NCI-H2171 treated with DMSO at 0.1 percent for 48 hours (cell line): ENCODE results near the gene TMEM187.
"Not testable (repeated sequence)": the region's sequence is repeated elsewhere in the genome, so short reads cannot be mapped to it uniquely, and the experiment has no call there.

ENCODE experiments used
- DNase-seq: peaks from one replicate; lab custom pipeline; 2025; lab: John Stamatoyannopoulos, UW

The TMEM187 gene

DNA sequence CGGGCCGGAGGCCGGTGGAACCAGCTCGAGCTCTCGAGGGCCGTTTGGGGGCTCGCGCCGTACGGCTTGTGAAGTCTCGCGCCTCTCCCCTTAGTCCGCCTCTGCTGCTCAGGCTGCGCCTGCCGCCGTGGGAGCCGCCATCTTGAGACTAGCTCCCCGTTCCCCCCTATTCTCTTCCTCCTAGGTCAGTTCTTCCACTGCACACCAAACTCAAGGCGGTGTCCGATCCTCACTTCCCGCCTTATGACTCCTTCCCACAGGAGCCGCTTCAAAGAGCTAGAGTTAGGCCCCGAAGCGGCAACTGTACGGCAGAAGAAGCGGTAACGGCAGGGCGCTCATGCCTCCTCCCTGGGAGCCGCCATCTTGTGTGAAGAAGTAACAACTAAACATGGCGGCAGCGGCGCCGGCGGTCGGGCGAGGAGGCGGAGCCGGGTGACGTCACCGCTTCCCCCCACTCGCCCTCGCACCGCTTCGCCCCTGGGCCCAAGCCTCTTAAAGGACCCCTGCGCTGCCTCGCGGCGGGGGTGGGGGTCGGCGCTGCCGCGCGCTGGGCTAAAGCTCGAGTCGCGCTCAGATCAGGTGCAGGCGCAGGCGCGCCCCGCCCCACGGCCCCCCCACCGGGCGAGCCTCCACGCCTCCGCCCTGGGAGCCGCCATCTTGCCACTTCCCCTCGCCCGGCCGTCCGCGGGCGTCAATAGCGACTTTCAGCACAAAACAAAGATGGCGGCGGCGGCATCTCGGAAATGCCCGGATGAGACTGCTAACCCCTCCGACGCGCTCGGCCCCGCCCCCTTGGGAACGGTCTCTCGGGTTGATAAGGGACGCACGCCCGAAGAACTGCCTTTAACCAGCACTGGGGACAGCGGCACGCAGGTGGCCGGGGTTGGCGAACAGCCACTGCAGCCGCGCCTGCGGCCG is 845 bp upstream of the TMEM187 start, which contains the start of gene HCFC1:
TSS of gene HCFC1 (minus strand) at position 369 of the 918 bp plus-strand sequence. CDS start 978 bp downstream, outside the sequence.
- DNase-seq: peak; percentile 90

DNA sequence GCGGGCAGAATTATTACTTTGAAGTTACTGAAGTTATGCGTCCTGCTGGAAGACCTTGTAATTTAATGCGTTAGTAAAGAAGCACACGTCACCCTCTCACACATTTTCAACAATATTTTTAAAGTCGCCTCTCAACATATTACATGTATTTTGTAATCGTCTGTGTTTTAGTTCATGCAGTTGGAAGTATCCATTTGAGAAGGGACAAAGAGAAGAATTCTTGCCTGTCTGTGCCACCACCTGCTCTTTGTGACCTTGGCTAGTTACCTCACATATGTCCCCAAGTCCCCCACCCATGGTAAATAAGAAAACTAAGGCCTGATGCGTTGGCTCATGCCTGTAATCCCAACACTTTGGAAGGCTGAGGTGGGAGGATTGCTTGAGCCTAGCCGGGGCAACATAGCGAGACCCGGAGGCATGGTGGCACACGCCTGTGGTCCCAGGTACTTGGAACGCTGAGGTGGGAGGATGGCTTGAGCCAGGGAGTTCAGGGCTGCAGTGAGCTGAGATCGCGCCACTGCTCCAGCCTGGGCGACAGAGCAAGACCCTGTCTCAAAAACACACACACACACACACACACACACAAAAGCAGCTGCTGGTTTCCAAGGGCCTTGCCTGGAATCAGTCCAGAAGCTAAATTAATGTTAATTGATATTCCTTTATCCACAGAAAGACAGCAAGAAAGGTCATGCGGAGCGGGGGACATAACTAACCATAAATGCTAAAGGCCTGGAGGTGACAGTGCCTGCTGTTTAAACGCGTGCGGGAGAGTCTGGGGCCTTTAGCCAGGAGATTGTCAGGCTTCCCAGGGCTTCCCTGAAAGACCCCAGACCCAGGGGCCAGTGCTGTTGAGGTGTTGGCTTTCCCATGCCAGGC is 811 bp downstream of the TMEM187 start:
- peak; percentile 45 for DNase-seq

DNA sequence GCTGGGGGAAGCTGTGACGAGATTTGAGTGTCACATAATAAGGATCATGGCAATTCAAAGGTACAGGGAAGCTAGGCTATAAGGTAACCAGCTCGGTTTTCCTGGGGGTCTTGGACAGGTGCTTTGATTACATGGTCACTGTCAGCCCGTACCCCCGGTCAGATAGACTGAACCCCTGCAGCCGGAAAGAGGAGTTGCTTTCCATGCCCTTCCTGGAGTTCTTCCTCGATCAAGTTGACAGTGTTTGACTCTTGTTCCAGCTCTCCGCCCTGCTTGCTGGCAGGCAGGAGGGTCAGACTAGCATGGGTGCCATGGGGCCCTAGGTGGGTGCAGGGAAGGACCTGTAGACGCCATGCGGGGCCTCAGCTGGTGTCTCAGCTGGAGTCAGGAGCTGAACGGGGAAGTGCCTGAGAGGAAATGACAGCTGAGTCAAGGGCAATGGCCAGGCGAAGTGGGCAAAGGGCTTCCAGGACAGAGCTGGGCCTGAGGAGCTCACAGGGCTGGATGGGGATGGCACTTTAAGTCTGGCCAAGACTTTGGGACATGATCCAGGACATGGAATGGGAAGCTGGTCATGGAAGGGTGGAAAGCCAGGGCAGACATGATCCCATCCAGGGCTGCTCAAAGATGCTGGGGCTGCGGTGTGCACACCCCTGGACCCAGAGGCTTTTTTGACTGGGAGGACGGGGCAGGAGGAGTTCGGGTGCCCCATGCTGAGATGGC is 1.6 kb downstream of the TMEM187 start:
- DNase-seq: no peak

DNA sequence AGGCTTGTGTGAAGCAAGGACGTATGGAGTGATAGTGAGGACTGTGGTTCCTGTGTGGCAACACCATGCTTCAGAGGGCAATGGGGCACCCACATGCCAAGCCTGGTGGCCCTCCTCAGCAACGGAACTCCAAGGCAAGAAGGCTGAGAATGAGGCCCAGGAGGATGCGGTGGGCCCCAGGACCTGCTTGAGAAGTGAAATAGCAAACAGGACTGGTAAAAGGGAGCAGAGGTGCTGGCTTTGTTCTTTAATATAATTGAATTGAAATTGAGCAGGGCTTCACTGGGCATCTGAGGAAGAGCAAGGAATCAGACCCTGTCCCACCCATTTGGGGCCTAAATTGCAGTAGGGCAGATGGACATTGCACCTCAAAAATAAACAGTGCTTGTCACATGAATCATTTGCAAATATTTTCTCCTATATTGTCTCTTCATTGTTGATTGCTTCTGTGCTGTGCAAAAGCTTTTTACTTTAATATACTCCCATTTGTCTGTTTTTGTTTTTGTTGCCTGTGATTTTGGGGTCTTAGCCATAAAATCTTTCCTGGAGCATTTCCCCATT is 2.3 kb downstream of the TMEM187 start:
- DNase-seq: no peak

DNA sequence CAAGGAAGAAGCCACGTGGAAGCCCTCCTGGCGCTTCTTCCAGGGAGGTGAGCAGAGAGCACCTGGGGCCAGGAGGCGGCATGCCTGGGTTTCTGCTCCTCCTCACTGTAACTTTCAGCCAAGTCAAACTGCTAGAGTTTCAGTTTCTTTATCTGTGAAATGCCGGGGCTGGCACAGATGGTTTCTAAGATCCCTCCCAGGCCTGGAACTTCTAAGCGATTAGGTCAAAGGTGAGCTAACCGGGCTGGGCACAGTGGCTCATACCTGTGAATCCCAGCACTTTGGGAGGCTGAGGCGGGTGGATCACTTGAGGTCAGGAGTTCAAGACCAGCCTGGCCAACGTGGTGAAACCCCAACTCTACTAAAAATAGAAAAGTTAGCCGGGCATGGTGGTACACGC is 7.8 kb downstream of the TMEM187 start:
- not testable (repeated sequence) for DNase-seq

DNA sequence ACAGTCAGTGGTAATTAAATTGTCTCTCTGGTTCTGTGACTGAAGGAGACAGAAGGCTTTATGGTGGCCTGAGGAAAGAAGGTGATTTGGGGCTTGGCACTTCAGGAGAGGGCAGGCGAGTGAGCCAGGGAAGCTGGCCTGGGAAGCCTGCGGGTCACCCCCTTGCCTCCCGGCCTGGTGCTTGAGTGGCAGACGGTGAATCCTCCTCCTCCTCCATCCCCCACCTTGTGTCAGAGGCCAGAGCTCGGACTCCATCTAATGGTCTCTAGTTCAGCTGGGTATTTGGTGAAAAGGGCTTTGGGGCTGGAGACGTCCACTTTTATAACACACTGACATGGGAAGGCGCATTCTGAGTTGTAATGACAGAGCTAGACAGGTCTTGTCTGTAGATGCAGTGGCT is 8.7 kb downstream of the TMEM187 start:
- no peak for DNase-seq

DNA sequence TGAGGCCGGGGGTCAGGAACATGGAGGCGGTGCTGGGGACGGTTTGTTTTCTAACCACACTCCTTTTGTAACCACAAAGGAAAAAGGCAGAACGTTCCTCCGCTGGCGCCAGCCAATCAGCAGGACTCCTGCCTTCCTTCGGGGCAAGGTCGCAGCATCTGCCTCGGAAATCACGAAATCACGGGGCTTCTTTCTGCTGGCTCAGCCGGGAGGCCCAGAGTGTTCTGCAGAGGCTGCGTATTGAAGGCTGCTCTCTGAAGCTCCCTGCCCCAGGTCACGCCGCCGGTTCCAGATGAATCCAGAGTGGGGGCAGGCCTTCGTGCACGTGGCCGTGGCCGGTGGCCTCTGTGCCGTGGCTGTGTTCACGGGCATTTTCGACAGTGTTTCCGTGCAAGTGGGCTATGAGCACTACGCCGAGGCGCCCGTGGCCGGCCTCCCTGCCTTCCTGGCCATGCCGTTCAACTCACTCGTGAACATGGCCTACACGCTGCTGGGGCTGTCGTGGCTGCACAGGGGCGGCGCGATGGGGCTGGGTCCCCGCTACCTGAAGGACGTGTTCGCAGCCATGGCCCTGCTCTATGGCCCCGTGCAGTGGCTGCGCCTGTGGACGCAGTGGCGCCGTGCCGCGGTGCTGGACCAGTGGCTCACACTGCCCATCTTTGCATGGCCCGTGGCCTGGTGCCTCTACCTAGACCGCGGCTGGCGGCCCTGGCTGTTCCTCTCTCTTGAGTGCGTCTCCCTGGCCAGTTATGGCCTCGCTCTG is 9.4 kb downstream of the TMEM187 start:
- no peak for DNase-seq

DNA sequence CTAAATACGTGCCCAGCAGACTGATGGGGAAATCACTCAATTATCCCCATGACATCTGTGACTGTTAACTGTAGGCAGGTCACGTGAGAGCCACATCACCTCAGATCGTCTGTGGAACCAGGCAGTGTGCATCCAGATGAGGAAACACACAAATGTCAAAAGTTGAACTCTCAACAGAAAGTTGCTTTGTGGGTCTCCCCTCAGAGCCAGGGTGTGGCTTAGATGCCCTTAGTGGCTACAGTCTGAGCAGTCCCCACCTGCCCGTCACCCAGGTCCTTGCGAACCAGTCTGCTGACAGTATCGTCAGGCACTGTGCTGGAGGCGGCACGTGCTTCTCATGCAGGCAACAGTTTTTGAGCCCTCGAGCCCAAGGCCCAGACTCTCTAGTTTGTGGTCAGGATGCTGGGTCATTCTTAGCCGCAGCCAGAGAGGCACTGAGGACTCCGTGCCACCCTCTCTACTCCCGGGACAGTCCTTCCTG is 10.8 kb downstream of the TMEM187 start:
- DNase-seq: no peak

DNA sequence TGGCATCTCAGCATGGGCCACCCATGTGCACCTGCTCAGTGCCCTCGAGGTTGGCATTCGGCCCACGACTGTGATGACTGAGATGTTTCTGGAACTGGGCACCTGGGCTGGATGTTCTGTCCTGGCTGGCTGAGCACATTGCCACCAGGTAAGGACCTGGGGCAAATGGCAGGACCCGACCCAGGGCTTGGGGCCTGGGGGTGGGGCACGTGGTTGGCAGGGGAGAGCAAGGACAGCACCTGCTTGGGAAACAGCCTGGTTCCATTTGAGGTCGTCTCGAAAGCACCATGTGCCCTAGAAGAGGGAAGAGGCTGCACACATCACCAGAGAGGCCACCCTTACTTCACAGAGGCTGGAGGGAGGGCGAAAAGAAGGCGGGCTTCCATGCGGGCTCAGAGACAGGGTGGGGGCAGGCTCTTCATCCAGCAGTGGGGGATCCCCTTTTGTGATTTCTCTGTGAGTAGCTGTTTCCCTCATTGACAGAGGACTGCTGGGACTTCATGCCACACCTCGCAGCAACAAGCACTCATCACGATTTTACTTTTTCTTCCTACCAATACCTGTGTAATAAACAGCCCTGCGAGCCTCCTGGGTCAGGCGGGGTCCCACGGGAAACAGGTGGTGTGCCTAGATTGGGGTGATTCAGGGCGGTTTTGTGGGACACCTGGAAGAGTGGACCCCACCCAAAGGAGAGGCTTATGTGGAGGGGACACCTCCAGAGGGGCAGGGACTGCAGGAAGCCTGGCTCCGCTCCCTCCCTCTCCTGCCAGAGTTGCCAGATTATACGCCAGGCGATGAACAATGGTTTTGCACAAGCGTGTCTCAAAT is 12.0 kb downstream of the TMEM187 start:
- DNase-seq: no peak

DNA sequence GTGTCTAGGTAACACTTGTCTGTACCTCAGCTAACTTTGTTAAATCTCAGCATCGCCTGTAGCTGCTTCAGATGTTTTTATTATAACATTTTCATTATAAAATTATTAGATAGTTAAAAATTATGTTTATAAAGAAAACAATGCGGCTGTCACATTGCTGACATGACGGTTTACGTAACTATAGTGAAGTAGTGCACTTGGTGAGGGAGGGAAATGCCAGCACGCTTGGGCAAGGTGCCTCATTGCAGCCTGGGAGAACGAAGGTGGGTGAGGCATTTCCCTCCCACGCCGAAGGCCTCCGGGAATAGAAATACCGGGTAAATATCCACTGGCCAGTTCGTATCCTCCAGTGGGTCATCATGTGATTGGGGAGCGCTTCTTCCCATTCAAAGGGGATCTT is 15.9 kb downstream of the TMEM187 start:
- no peak for DNase-seq

DNA sequence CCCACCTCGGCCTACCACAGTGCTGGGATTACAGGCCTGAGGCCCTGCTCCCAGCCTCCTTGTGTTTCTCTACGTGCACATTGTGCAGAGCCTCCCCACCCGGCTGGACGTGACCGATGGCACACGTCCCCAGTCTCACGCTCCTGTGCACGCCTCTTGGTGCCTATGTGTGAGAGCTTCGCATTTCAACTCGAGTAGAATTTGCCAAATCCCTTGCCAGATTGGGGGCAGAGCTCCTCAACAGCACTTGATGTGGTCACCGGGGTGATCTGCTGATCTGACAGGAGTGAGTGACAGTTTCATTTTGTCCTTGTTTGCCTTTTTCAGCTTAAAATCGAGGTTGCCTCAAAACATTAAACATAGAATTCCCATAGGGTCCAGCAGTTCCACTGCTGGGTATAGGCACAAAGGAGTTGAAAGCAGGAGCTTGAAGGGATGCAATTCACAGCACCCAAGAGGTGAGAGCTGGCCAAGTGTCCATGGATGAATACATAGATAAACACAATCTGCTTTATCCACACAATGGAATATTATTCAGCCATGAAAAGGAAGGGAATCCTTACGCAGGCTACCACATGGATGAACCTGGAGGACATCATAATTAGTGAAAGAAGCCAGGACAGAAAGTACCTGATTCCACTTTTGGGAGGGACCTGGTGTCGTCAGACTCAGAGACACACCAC is 17.6 kb downstream of the TMEM187 start:
- DNase-seq: no peak

DNA sequence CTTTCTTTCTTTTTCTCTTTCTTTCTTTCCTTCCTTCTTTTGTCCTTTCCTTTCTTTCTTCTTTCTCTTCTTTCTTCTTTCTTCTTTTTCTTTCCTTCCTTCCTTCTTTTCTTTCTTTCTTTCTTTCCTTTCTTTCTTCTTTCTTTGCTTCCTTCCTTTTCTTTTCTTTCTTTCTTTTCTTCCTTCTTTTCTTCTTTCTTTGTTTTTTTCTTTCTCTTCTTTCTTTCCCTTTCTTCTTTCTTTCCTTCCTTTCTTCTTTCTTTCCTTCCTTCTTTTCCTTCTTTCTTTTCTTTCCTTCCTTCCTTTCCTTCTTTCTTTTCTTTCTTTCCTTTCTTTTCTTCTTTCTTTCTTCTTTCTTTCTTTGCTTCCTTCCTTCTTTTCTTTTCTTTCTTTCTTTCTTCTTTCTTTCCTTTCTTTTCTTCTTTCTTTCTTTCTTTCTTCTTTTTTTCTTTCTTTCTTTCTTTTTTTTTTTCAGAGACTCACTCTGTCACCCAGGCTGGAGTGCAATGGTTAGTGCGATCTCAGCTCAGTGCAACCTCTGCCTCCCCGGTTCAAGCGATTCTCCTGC is 18.5 kb downstream of the TMEM187 start:
- no peak for DNase-seq

DNA sequence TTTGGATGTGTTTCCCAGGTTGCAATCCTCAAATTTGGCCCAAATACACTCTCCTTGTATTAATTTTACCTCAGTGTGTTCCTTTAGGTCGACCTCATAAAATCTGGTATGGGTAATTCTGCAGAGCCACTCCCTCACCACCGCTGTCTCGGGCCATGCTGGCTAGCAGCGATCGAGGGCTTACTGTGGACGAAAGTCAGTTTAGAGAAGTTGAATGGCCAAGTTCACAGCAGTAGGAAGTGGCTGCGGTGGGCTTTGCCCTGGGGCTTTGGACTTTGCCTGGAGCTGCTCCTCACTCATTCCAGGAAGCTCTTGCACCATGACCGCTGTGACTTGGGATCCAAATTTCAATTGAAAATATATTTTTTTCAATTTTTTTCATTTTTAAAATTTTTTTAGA is 19.6 kb downstream of the TMEM187 start:
- no peak for DNase-seq

DNA sequence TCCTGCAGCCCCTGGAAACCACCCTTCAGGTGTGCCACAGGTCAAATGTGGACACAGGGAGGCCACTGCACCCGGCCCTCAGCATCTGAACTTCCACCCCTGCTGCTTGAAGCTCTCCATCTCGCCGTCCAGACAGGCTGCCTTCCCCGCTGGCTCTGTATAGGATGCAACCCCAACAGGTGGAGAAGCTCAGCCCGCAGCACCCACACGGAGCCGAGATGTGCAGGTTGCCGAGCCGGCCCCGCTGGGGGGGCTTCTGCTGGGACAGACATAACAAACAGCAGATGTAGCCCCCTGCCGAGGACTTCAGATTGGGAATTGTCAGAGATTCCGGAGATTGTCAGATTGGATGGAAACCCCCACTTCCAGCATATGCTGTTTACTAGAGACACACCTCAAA is 20.5 kb downstream of the TMEM187 start:
- peak; percentile 94 for DNase-seq

DNA sequence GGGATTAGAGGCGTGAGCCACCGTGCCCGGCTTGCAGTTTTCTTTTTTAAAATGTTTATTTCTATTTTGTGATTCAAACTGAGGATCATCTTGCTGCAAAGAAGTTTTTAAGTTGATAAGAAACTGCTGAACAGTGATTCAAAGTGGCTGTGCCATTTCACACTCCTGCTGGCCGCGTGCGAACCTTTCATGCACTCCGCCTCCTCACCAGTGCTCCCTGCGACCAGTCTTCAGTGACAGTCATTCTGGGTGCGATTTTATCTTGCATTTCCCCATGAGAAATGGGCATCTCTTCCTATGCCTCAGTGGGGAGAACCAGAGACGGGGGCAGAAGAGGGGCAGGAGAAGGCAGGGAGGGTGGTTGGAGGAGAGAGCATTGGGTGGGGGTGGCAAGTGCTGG is 21.4 kb downstream of the TMEM187 start:
- no peak for DNase-seq

DNA sequence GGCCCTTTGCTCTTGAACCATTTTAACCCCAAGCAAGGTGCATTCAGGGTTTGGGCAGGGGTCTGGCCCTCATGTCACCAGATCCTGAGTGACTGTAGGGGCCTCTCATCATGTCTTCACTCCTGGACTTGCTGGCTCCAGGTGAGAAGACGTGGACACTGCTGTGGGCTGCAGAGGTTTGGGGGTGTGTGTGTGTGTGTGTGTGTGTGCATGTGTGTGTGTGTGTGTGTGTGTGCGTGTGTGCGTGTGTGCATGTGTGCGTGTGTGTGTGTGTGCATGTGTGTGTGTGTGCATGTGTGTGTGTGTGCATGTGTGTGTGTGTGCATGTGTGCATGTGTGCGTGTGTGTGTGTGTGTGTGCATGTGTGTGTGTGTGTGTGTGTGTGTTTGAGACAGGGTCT is 21.8 kb downstream of the TMEM187 start:
- not testable (repeated sequence) for DNase-seq

DNA sequence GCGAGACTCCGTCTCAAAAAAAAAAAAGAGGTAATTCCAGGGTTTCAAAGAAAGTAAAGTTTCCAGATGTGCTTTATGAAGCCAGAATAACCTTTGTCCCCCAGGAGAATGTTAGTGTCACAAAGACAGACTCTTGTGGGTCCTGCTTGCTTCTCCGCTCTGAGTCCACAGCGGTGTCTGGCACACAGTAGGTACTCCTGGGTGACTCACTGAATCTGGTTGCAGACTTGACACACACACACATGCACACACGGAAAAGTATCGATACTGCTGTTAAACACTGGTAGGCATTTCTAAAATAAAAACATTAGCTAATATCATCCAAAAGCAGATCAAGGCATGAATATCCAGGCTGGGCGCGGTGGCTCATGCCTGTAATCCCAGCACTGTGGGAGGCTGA is 22.9 kb downstream of the TMEM187 start:
- DNase-seq: no peak

DNA sequence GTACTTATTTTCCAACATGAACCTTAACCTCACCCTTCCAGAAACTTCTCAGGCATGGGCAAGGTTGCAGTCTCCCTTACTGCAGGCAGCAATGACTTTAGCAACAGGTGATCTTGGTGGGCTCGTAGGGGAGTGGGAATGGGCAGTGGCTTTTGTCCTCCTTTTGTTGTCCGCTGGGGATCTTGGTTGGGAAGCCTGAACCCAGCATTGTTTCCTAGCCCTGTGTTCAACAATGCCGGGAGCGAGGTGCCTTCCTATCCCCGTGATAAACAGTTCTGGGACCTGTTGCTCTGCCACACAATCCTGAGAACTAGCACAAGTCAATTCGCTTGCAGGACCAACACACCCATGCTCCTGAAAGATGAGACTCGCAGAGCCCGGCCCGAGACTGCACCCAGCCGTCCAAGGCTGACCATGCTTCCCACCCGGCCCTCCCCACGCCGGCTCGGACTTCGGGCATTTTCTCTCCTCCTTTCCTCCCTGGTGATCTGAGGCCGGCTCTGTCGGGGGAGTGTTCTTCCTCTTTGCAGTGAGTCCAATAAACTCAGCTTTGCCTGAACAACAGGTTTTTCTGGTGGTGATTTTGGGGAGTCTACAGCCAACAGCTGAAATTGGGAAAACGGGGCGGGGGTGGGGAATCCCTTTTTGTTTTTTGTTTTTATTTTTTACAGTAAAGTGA is 26.9 kb downstream of the TMEM187 start:
- no peak for DNase-seq
